Suprapubic skin (tissue), 4 donors: ENCODE results near the gene BNC2. TPM values are rescaled to one million over a fixed set of nuclear protein-coding genes. Genes with fewer than 3 reads are reported as not detected.

Source experiments
- DNase-seq, 2 donors: peaks; one replicate each; pipeline ENCODE4 v3.0.0-alpha.2; 2019; ENCODE audit warnings: low spot score in 2 of 2
- H3K27ac ChIP-seq: fragments of 200-600 bp; sonication (generic); one replicate; pipeline ENCODE4 v1.5.1; 2019
- H3K27me3 ChIP-seq: fragments of 200-600 bp; sonication (generic); one replicate; pipeline ENCODE4 v1.5.1; 2019
- H3K36me3 ChIP-seq: fragments of 200-600 bp; sonication (generic); one replicate; pipeline ENCODE4 v1.5.1; 2019
- H3K4me1 ChIP-seq: fragments of 200-600 bp; sonication (generic); one replicate; pipeline ENCODE4 v1.5.1; 2019
- H3K4me3 ChIP-seq: fragments of 200-600 bp; sonication (generic); one replicate; pipeline ENCODE4 v1.5.1; 2019; ENCODE audit warnings: mild to moderate bottlenecking
- H3K9me3 ChIP-seq: fragments of 200-600 bp; sonication (generic); one replicate; pipeline ENCODE4 v1.5.1; 2019
- CTCF ChIP-seq, 2 donors: fragments of 200-600 bp in 1 of 2; fragments of 450-650 bp in 1 of 2; sonication (generic) in 1 of 2; IDR thresholded peaks; one replicate each; pipeline ENCODE4 v1.5.1; 2016 to 2019; ENCODE audit warnings: antibody characterized with exemption in 2 of 2, mild to moderate bottlenecking in 1 of 2, moderate library complexity in 1 of 2
- EP300 ChIP-seq: sonication (generic); formaldehyde crosslinking; IDR thresholded peaks from one replicate; pipeline ENCODE4 v1.6.1; 2017; ENCODE audit warnings: antibody characterized with exemption
- POLR2A ChIP-seq, 2 donors: fragments of 450-650 bp; IDR thresholded peaks; one replicate each; pipeline ENCODE4 v1.6.1; 2017; ENCODE audit warnings: antibody characterized with exemption in 2 of 2, mild to moderate bottlenecking in 2 of 2, moderate library complexity in 2 of 2
- POLR2AphosphoS5 ChIP-seq, 3 donors: sonication (generic); formaldehyde crosslinking; IDR thresholded peaks; one replicate each; pipeline ENCODE4 v1.6.1; 2017; ENCODE audit warnings: antibody characterized with exemption in 3 of 3
- WGBS: methylation state at CpG from one replicate; pipeline ENCODE4 v1.1.5; 2018; 5-methylcytosine and 5-hydroxymethylcytosine counted together
- total RNA-seq, 4 donors: library from RNA; depleted of rRNA; stranded (reverse); fragments of >200 nt; gene quantifications; one replicate each; pipeline ENCODE4 v1.1.0, GENCODE V29; 2016

The BNC2 gene
- total RNA-seq, 4 donors from 2014 or later, result 6.5 to 12.3 (median 8.9) TPM

- H3K4me3 ChIP-seq, result no peak overlapping the region
- WGBS, result 91% methylated on average over 8 of the region's 8 CpGs
- H3K4me1 ChIP-seq, result no peaks in the 10 kb centered on the region
- no peaks in the 10 kb centered on the region for H3K9me3 ChIP-seq
- H3K36me3 ChIP-seq, result no peaks in the 10 kb centered on the region
- H3K27ac ChIP-seq, result no peak overlapping the region
- H3K27me3 ChIP-seq, result no peaks in the 10 kb centered on the region
- TF ChIP-seq POLR2AphosphoS5 (IDR thresholded peaks at IDR 0.05) (no peak), CTCF (IDR thresholded peaks at IDR 0.05) (no peak), EP300 (no peak), POLR2A (IDR thresholded peaks at IDR 0.05) (no peak)
- DNase-seq, result no peak
Measured at GRCh38 chr9:16755467-16756160, 114.9 kb downstream of the BNC2 start.

- Histone ChIP-seq H3K36me3 (no peaks in the 10 kb centered on the region), H3K9me3 (no peaks in the 10 kb centered on the region), H3K4me3 (no peak overlapping the region), H3K4me1 (no peaks in the 10 kb centered on the region), H3K27me3 (no peaks in the 10 kb centered on the region), H3K27ac (no peak overlapping the region)
- TF ChIP-seq EP300, result no peak
- no peak for TF ChIP-seq CTCF (IDR thresholded peaks at IDR 0.05)
- no peak for TF ChIP-seq POLR2A (IDR thresholded peaks at IDR 0.05)
- no peak for TF ChIP-seq POLR2AphosphoS5 (IDR thresholded peaks at IDR 0.05)
- 97% methylated on average over 4 of the region's 4 CpGs for WGBS
- no peak for DNase-seq
Measured at GRCh38 chr9:16754662-16755061, 115.8 kb downstream of the BNC2 start.

GRCh38 chr9:16753256-16753655, 117.2 kb downstream of the BNC2 start:
- Histone ChIP-seq H3K4me1 (no peaks in the 10 kb centered on the region), H3K27ac (no peak overlapping the region), H3K36me3 (no peaks in the 10 kb centered on the region), H3K9me3 (no peaks in the 10 kb centered on the region), H3K27me3 (no peaks in the 10 kb centered on the region), H3K4me3 (no peak overlapping the region)
- no peak for TF ChIP-seq POLR2AphosphoS5 (IDR thresholded peaks at IDR 0.05)
- TF ChIP-seq POLR2A (IDR thresholded peaks at IDR 0.05), result no peak
- TF ChIP-seq CTCF (IDR thresholded peaks at IDR 0.05), result no peak
- TF ChIP-seq EP300, result no peak
- WGBS, result 65% methylated on average over 2 of the region's 2 CpGs
- DNase-seq, result no peak

- WGBS, result 74% methylated on average over 2 of the region's 2 CpGs
- no peak for DNase-seq
- H3K27ac ChIP-seq, result no peak overlapping the region
- no peaks in the 10 kb centered on the region for H3K9me3 ChIP-seq
- no peaks in the 10 kb centered on the region for H3K4me1 ChIP-seq
- no peaks in the 10 kb centered on the region for H3K36me3 ChIP-seq
- H3K4me3 ChIP-seq, result no peak overlapping the region
- no peaks in the 10 kb centered on the region for H3K27me3 ChIP-seq
- TF ChIP-seq CTCF (IDR thresholded peaks at IDR 0.05) (no peak), POLR2AphosphoS5 (IDR thresholded peaks at IDR 0.05) (no peak), EP300 (no peak), POLR2A (IDR thresholded peaks at IDR 0.05) (no peak)
Measured at GRCh38 chr9:16752601-16753000, 117.9 kb downstream of the BNC2 start.

GRCh38 chr9:16750553-16750952, 119.9 kb downstream of the BNC2 start:
- H3K27ac ChIP-seq, result no peak overlapping the region
- H3K27me3 ChIP-seq, result no peaks in the 10 kb centered on the region
- WGBS, result 85% methylated on average over 4 of the region's 4 CpGs
- no peak for DNase-seq
- no peak for TF ChIP-seq EP300
- H3K36me3 ChIP-seq, result no peaks in the 10 kb centered on the region
- no peaks in the 10 kb centered on the region for H3K4me1 ChIP-seq
- H3K4me3 ChIP-seq, result no peak overlapping the region
- no peaks in the 10 kb centered on the region for H3K9me3 ChIP-seq

GRCh38 chr9:16745359-16745758, 125.1 kb downstream of the BNC2 start:
- DNase-seq, result no peak
- Histone ChIP-seq H3K9me3 (no peaks in the 10 kb centered on the region), H3K4me3 (no peak overlapping the region), H3K36me3 (no peaks in the 10 kb centered on the region), H3K27me3 (no peaks in the 10 kb centered on the region), H3K4me1 (peaks cover 9% of the 10 kb centered on the region), H3K27ac (no peak overlapping the region)
- WGBS, result 63% methylated on average over 5 of the region's 5 CpGs
- TF ChIP-seq POLR2A (IDR thresholded peaks at IDR 0.05) (no peak), CTCF (IDR thresholded peaks at IDR 0.05) (no peak), EP300 (no peak), POLR2AphosphoS5 (IDR thresholded peaks at IDR 0.05) (no peak)
